Daoy (cell line): Measurements from ENCODE around the gene FASTK. TPM values are rescaled to one million over a fixed set of nuclear protein-coding genes. Genes with fewer than 3 reads are reported as not detected.

Experiments used
- DNase-seq: peaks from one replicate; pipeline ENCODE4 v3.0.0-alpha.2; 2015; ENCODE audit warnings: low read depth
- total RNA-seq: library from RNA; depleted of rRNA; stranded (reverse); fragments of >200 nt; shearing (Covaris generic); gene quantifications from 2 replicates; pipeline ENCODE4 v1.2.3, GENCODE V29; 2014

FASTK gene
- total RNA-seq, 1 experiment from 2014 or later: 111 TPM

GRCh38 chr7:151082141-151083070 is 1.8 kb upstream of the FASTK start:
- no peak for DNase-seq

- DNase-seq: peak; percentile 67
Measured at GRCh38 chr7:151081170-151082101, 827 bp upstream of the FASTK start.

- peak; percentile 41 for DNase-seq
Measured at GRCh38 chr7:151080067-151080521, 515 bp downstream of the FASTK start.

GRCh38 chr7:151079199-151079910 is 1.3 kb downstream of the FASTK start:
- DNase-seq: peak; percentile 5

- no peak for DNase-seq
Measured at GRCh38 chr7:151078233-151079040, 2.2 kb downstream of the FASTK start.

GRCh38 chr7:151077705-151078232 is 2.8 kb downstream of the FASTK start:
- DNase-seq: no peak

GRCh38 chr7:151076863-151077704 is 3.5 kb downstream of the FASTK start:
- peak; percentile 55 for DNase-seq

- no peak for DNase-seq
Measured at GRCh38 chr7:151075978-151076426, 4.6 kb downstream of the FASTK start.

GRCh38 chr7:151075662-151075971 is 5.0 kb downstream of the FASTK start:
- no peak for DNase-seq

GRCh38 chr7:151074817-151075661 is 5.6 kb downstream of the FASTK start:
- DNase-seq: no peak

- DNase-seq: no peak
Measured at GRCh38 chr7:151073990-151074389, 6.6 kb downstream of the FASTK start.

- no peak for DNase-seq
Measured at GRCh38 chr7:151071032-151071866, 9.4 kb downstream of the FASTK start.

GRCh38 chr7:151070574-151070960 is 10.0 kb downstream of the FASTK start:
- DNase-seq: no peak

GRCh38 chr7:151069841-151070573 is 10.6 kb downstream of the FASTK start:
- DNase-seq: no peak

GRCh38 chr7:151068069-151068773 is 12.4 kb downstream of the FASTK start:
- no peak for DNase-seq

GRCh38 chr7:151066273-151066974 is 14.2 kb downstream of the FASTK start:
- DNase-seq: no peak
